ENCODE data around the gene CCDC68.

Gene CCDC68

DNA sequence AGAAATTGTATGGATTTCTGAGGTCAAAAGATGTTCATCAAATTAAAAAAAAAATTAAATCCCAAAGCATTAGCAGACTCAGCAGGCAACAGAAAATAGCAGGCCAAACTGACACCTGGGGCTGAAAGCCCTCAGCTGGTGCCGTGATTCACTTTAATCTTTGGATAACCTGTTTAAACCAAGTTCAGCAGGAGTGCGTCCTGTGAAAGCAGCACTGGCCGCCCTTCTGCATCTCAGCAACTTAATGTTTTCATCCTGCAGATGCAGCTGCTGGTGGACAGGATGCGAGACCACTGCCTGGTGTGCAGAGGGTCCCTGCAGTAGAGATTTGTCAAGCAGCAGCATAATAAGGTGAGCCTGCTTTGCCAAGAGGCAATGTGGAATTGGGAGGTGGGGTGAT, 41.2 kb downstream of the CCDC68 start:
- DNase-seq (ENCODE audit: low spot score): no peak

DNA sequence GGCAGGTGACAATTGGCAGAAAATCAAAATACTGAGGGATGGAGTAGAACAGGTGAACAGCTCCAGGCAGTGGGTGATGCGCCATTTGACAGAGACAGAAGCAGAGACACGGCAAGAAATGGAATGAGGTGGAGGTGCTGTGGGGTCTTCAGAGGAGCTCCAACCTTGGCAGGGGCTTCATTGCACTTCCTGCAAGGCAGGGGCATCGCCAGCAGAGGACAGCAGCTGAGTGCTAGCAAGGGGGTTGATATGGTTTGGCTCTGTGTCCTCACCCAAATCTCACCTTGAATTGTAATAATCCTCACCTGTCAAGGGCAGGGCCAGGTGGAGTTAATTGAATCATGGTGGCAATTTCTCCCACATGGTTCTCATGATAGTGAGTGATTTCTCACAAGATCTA, 42.8 kb downstream of the CCDC68 start:
- no peak for DNase-seq (ENCODE audit: low spot score)

DNA sequence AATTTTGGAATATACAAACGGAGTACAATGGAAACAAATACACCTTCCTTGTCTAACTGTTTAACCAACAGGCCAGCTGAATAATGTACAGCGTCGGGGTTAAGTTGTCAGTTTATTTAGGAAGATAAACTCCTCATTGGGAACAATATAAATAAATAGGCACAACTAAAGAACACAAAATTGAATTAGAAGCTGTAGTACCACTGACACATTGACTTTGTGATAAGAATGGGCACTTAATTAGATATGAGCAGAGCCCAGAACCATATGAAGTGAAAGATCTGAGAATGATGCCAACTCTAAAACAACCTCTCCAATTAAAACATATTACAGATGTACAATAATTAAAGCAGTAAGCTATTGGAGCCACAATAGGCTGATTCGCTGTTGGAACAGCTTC, 44.4 kb downstream of the CCDC68 start:
- no peak for DNase-seq (ENCODE audit: low spot score)

GRCh38 chr18:54911551-54911950, 47.7 kb downstream of the CCDC68 start:
- no peak for DNase-seq (ENCODE audit: low spot score)

DNA sequence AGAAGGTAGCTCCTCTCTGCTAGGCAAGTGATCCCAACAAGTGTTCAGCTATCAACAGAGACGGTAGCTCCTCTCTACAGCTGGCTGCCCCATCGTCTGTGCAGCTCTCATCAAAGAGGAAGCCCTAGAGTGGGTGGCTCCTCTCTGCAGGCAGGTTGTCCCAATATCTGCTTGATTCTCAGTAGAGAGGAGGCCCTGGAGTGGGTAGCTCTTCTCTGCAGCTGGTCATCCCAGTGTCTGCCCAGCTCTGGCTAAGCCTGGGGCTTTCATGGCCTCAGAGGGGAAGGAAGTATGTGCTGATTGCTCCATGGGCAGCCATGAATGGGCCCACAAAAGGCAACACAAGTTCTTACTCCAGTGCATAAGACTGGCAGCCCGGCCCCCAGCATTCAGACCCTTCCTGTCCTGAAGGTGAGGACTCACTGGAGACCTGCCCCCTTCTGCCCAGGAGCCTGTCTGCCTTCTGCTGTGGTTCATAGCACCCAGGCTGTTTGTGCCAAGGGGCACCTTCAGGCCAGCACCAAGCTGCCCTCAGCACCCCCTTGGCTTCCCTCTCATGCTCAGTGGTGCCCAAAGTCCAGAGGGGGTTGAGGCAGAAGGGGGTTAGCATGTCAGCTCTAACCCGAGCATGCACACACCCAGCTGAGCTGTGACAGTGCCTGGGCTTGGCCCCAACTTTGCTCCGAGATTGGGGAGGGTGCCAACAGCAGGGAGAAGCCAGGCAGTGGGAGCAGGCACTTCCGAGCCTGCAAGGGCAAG, 48.9 kb downstream of the CCDC68 start:
- no peak for DNase-seq (ENCODE audit: low spot score)

- DNase-seq (ENCODE audit: low spot score): no peak
Measured at GRCh38 chr18:54909538-54909937, 49.7 kb downstream of the CCDC68 start.

DNA sequence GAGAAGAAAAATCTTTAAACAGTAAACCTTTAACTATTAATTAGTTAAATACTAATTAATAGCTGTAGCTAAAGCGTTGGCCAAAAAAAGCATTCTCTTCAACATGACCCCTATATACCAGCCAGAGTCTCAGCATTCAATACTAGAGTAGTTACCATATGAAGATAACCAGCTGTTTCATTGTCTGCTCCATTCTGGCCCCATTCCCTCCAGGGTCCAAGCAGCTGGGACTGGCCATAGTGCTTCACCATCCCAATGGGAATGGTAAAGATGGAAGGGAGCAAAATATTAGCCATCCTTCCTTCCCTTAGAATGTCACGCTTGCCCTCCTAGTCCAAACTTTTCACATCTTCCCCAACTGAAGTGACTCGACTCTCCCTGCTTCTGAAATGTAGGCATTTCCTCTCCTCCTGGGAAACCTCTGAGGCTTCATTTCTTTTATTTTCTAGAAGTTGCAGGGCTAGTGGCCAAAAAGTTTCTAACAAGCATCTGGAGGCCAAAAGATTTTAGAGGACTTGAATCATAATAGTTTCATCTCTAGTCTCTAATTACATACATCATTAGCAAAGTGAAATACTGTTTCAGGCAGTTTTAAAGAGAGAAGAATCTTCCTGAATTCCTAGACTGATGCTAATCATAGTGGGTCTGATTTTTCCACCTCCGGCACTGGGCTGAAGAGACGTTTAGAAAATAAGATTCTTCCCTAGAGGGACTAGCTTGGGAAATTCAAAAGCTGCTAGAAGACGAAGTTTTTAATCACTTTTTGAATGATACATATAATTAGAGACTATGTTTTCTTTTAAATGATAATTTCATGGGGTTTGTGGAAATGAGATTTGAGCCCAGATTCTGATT, 52.7 kb downstream of the CCDC68 start:
- DNase-seq (ENCODE audit: low spot score): no peak

DNA sequence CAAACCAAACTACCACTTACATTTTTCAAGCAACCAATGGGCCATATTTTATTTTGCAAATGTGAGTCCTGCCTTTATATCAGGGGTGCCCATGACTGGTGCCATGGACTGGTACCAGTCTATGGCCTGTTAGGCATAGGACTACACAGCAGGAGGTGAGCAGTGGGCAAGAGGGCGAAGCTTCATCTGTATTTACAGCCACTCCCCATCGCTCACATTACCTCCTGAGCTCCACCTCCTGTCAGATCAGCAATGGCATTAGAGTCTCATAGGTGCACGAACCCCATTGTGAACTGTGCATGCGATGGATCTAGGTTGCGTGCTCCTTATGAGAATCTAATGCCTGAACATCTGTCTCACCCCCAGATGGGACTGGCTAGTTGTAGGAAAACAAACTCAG, 53.6 kb downstream of the CCDC68 start:
- DNase-seq (ENCODE audit: low spot score): no peak

DNA sequence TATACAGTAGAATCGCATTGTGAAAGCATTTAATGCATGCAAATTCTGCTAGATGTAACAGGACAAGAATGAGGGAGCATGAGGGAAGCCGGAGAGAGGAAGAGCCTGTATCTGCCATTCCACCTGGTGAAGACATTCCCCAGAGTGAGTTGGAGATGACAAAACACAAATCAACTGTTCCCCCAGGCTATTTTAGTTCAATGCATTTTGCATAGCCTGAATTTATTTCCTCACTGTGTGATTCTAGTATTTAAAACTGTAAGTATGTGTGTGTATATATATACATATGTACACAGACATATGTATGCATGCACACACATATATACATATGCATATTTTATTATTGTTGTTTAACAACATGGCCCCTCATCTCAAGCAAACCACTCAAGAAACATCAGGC, 54.7 kb downstream of the CCDC68 start:
- no peak for DNase-seq (ENCODE audit: low spot score)

- DNase-seq (ENCODE audit: low spot score): no peak
Measured at GRCh38 chr18:54900290-54900689, 59.0 kb downstream of the CCDC68 start.

DNA sequence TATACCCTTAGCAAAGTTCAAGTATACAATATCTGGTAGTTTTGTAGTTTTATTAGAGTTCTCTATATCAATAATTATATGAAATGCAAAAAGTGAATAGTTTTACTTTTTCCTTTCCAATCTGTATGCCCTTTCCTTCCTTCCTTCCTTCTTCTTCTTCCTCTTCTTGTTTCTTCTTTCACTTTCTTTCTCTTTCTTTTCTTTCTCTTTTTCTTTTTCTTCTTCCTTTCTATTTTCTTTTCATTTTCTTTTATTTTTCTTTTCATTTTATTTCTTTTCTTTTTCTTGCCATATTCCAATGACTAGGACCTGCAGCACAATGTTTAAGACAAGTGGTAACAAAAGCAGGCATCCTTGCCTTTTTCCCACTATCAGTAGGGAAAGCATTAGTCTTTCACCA, 59.8 kb downstream of the CCDC68 start:
- DNase-seq (ENCODE audit: low spot score): no peak

DNA sequence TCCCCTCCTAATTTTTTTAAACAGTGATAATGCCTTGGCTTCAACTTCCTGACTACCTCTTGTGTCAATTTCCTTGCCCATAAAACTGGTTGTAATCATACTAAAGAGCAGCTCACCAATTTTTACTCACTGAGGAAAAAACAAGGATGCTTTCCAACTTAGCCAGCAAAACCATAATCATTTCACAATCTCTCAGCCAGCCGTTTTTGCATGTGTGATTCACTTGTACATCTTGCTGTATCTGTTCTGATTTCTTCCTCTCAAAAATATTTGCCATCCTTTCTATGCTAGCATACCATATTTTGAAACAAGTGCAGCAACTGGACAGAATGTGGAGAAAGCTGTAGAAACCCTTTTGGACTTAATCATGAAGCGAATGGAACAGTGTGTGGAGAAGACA, 70.3 kb downstream of the CCDC68 start:
- no peak for DNase-seq (ENCODE audit: low spot score)

- DNase-seq (ENCODE audit: low spot score): no peak
Measured at GRCh38 chr18:54888378-54888777, 70.9 kb downstream of the CCDC68 start.

DNA sequence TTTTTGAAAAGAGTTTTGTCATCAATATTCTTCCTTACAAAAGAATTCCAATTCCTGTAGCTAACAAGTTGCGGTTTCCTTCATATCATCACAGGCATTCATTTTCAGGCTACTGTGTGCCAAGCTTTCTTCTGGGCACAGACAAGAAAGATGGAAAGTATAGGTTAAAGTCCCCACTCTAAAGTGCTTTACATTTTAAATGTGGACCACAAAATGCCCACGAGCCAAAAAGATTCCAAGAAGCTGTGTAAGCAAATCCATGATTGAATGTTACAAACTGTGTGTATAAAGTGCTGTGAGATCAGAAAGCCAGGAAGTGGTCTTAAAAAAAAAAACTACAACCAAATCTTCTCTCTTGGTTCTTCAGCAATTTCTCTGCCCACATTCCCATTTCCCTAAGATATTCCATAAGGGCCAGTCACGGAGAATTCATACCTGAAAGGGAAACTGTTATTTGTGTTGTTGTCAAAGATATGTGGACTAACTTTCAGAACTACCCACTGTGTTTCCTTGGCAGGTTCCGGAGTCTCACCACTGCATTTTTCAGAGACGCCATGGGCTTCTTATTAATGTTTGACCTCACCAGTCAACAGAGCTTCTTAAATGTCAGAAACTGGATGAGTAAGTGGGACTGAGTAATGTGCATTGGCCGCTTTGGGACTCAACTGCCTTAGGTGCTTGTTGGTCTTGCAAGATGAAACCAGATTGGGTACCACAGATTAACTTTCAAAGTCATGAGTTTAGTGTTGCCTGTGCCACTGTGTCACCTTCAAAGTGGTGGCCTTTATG, 75.3 kb downstream of the CCDC68 start:
- no peak for DNase-seq (ENCODE audit: low spot score)

GRCh38 chr18:54882318-54882717, 76.9 kb downstream of the CCDC68 start:
- DNase-seq (ENCODE audit: low spot score): no peak

DNA sequence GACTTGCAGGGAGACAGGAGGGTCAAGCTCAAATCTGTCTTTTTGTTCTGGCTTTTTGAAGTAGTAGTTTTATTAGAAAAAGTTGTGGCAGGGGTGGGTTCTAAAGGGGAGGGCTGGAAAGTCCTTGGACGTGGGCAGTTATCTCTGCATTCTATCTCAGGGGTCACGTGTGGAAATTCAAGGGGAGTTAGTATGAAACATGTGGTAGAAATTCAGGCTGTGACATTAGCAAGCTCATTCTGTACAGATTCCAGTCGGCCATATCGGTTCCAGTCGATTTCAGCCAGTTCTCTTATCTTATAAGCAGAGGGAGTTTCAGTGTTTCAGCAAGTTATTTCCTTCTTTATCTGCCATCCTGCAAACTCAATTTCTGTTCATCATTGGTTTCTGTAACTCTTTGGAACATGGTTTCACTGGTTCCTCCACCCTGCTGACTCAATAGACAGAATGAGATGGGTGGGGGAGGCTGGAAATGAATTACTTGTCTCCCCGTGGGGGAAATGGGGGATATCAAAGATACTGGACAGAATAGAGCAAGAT, 78.0 kb downstream of the CCDC68 start:
- no peak for DNase-seq (ENCODE audit: low spot score)

- no peak for DNase-seq (ENCODE audit: low spot score)
Measured at GRCh38 chr18:54880395-54881105, 78.7 kb downstream of the CCDC68 start.

- no peak for DNase-seq (ENCODE audit: low spot score)
Measured at GRCh38 chr18:54879691-54880090, 79.6 kb downstream of the CCDC68 start.

DNA sequence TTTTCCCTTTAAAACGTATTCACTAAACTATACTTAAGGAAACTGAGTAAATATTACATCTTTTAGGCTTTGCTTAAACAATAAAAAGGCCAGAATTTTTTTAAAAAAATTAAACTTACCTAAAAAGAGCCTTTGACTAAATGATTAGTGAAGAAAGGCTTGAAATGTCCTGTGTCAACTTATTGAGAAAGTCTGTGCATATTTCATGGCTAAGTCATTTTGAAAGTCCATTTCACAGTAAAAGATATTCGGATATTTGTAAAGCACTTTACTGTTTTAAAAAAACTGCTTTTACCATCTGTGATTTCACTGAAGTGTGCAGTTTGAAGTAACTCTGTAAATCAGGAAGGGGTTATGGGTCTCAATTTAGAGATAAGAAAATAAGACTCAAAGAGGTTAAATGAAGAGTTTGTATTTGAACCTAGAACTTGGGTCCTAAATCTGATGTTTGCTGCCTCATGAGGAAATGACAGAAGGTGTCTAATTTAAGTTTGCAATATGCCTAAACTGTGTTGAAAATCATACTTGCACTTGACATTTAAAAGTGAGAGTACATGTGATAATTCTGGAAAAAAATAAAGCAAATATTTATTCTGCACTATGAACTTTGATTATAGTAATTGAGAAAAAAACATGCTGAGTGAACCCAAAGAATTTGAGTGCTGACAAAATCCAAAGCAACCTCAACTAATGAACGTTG, 80.5 kb downstream of the CCDC68 start:
- no peak for DNase-seq (ENCODE audit: low spot score)

DNA sequence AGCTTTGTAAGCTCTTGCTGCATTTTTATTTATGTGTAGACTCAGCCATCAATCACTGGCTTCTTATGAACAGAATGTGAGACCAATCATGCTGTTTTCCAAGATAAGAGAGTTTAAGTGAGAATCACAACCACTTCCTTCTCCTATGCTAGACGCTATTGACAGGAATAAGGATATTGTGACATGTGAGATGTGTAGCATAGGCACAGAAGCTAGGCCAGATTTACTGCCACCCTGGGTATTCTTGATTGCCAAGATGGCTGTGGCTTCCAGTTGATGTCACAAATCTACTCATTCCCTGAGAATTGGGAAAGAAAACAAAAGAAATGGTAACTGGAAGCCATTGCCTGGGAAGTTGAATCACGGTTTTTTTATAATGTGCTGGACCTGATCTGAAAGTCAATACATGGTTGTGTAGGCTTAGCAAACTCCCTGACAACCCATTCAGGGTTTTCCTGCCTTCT, 81.1 kb downstream of the CCDC68 start:
- no peak for DNase-seq (ENCODE audit: low spot score)

DNA sequence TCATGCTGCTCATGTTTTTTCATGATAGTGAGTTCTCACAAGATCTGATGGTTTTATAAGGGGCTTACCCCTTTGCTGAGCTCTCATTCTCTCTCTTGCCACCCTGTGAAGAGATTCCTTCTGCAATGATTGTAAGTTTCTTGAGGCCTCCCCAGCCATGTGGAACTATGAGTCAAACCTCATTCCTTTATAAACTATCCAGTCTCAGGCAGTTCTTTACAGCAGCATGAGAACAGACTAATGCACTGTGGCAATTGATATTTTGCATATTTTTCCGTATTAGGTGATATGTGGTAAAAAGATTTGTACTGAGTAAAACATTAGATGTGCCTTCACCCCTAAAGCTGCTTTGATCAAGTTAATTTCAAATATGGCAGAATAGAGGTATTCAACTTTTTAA, 82.2 kb downstream of the CCDC68 start:
- no peak for DNase-seq (ENCODE audit: low spot score)

Measured in COLO829 (cell line).